HCT116 (cell line): ENCODE data around the gene RNGTT.

Source experiments
- CEBPB ChIP-seq: IDR thresholded peaks from 2 replicates; pipeline ENCODE4 v1.6.1; 2012; ENCODE audit warnings: low read depth
- EZH2 ChIP-seq: fragments of 200-600 bp; sonication (generic); IDR thresholded peaks from 2 replicates; pipeline ENCODE4 v1.6.1; 2017; ENCODE audit warnings: antibody characterized with exemption, mixed run types
- POLR2A ChIP-seq: IDR thresholded peaks from 2 replicates; pipeline ENCODE4 v1.7.0; 2011; ENCODE audit warnings: borderline replicate concordance; ENCODE audit not compliant: insufficient read depth, insufficient read length; ENCODE audit errors: extremely low read depth
- POLR2AphosphoS5 ChIP-seq: IDR thresholded peaks from 2 replicates; pipeline ENCODE4 v1.6.1; 2011; ENCODE audit warnings: mild to moderate bottlenecking, low read depth, low read length, moderate library complexity
- SIN3A ChIP-seq: IDR thresholded peaks from 2 replicates; pipeline ENCODE4 v1.6.1; 2012; ENCODE audit warnings: low read depth
- SP1 ChIP-seq: IDR thresholded peaks from 2 replicates; pipeline ENCODE4 v1.6.1; 2012; ENCODE audit warnings: low read depth
- ZNF274 ChIP-seq: fragments of 200-500 bp; sonication (Bioruptor generic); IDR thresholded peaks from 2 replicates; pipeline ENCODE4 v1.6.1; 2014; ENCODE audit warnings: mild to moderate bottlenecking, low read depth, low read length, inconsistent platforms
- TF ChIP-seq, protein P1 (sequence below): IDR thresholded peaks from 2 replicates; pipeline ENCODE4 v1.6.1; 2011; ENCODE audit warnings: mild to moderate bottlenecking, low read length, moderate library complexity; ENCODE audit not compliant: insufficient replicate concordance; ENCODE audit errors: extremely low read depth
- TF ChIP-seq, protein P2 (sequence below): IDR thresholded peaks from 2 replicates; pipeline ENCODE4 v1.6.1; 2012; ENCODE audit warnings: low read depth
- TF ChIP-seq, protein P3 (sequence below), 3 experiments: fragments of 200-600 bp in 1 of 3; sonication (generic) in 1 of 3; IDR thresholded peaks in 2 of 3; conservative IDR thresholded peaks in 1 of 3; 2 replicates each; pipeline ENCODE4 v1.5.1; 2012 to 2017; ENCODE audit warnings: low read depth in 2 of 3, low read length in 2 of 3, antibody characterized with exemption in 1 of 3, borderline replicate concordance in 1 of 3, control low read depth in 1 of 3, mild to moderate bottlenecking in 1 of 3, mixed read lengths in 1 of 3, mixed run types in 1 of 3, moderate library complexity in 1 of 3; ENCODE audit not compliant: insufficient read depth in 1 of 3
- TF ChIP-seq, protein P4 (sequence below): IDR thresholded peaks from 2 replicates; pipeline ENCODE4 v1.6.1; 2012

DNA sequence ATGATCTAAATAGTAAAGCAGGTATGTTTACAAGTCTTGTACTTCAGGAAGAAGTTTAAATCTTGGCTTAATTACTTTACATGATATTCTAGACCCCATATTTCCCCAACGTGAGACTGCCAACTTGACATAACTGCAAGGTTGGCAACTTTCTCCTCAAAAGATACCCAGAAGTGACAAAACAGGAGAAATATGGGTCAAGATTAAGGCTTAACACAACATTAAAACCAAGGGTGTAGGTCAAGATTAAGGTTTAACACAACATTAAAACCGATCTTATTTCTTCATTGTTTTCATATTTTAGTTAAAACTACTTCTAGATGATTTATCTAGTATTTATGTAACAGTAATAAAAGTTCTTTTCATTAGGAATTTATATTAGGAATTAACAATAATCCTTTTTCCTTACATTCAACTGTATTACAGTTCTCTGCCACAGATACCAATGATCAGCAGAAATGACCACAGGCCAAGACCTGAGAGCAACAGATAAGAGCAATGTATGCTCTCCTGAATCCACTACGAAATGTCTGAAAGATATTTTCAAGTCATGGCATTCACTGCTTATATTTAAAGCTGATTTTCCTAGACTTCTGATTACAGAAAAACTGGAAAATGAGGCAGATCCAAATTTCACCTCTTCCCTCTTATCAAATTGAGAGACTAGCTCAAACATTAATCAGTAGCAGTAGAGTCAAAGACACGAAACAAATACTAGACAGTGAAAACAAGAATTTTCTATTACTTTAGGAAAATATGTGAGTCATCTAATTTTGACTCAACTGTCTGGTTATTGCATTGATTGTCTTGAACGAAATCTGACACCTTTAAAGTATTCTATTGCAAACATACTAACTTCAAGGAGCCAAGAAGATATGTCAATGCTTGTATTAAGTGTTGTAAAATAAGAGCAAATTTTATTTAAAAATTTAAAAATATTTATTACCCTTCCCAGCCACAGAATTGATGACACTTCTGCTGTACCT is 72.3 kb downstream of the RNGTT start:
- TF ChIP-seq, protein P1, sequence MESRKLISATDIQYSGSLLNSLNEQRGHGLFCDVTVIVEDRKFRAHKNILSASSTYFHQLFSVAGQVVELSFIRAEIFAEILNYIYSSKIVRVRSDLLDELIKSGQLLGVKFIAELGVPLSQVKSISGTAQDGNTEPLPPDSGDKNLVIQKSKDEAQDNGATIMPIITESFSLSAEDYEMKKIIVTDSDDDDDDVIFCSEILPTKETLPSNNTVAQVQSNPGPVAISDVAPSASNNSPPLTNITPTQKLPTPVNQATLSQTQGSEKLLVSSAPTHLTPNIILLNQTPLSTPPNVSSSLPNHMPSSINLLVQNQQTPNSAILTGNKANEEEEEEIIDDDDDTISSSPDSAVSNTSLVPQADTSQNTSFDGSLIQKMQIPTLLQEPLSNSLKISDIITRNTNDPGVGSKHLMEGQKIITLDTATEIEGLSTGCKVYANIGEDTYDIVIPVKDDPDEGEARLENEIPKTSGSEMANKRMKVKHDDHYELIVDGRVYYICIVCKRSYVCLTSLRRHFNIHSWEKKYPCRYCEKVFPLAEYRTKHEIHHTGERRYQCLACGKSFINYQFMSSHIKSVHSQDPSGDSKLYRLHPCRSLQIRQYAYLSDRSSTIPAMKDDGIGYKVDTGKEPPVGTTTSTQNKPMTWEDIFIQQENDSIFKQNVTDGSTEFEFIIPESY, result no peak
- TF ChIP-seq, protein P2, sequence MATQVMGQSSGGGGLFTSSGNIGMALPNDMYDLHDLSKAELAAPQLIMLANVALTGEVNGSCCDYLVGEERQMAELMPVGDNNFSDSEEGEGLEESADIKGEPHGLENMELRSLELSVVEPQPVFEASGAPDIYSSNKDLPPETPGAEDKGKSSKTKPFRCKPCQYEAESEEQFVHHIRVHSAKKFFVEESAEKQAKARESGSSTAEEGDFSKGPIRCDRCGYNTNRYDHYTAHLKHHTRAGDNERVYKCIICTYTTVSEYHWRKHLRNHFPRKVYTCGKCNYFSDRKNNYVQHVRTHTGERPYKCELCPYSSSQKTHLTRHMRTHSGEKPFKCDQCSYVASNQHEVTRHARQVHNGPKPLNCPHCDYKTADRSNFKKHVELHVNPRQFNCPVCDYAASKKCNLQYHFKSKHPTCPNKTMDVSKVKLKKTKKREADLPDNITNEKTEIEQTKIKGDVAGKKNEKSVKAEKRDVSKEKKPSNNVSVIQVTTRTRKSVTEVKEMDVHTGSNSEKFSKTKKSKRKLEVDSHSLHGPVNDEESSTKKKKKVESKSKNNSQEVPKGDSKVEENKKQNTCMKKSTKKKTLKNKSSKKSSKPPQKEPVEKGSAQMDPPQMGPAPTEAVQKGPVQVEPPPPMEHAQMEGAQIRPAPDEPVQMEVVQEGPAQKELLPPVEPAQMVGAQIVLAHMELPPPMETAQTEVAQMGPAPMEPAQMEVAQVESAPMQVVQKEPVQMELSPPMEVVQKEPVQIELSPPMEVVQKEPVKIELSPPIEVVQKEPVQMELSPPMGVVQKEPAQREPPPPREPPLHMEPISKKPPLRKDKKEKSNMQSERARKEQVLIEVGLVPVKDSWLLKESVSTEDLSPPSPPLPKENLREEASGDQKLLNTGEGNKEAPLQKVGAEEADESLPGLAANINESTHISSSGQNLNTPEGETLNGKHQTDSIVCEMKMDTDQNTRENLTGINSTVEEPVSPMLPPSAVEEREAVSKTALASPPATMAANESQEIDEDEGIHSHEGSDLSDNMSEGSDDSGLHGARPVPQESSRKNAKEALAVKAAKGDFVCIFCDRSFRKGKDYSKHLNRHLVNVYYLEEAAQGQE, result no peak
- TF ChIP-seq SIN3A (no peak), POLR2AphosphoS5 (no peak), POLR2A (no peak), ZNF274 (no peak), EZH2 (no peak), CEBPB (no peak), SP1 (no peak)
- TF ChIP-seq, protein P3, sequence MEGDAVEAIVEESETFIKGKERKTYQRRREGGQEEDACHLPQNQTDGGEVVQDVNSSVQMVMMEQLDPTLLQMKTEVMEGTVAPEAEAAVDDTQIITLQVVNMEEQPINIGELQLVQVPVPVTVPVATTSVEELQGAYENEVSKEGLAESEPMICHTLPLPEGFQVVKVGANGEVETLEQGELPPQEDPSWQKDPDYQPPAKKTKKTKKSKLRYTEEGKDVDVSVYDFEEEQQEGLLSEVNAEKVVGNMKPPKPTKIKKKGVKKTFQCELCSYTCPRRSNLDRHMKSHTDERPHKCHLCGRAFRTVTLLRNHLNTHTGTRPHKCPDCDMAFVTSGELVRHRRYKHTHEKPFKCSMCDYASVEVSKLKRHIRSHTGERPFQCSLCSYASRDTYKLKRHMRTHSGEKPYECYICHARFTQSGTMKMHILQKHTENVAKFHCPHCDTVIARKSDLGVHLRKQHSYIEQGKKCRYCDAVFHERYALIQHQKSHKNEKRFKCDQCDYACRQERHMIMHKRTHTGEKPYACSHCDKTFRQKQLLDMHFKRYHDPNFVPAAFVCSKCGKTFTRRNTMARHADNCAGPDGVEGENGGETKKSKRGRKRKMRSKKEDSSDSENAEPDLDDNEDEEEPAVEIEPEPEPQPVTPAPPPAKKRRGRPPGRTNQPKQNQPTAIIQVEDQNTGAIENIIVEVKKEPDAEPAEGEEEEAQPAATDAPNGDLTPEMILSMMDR (IDR thresholded peaks at IDR 0.05 in 2 of 3, conservative IDR thresholded peaks at IDR 0.05 in 1 of 3; ENCODE audit: borderline replicate concordance in 1 of 3, insufficient read depth in 1 of 3, low read depth in 2 of 3, low read length in 2 of 3), result no peak
- TF ChIP-seq, protein P4, sequence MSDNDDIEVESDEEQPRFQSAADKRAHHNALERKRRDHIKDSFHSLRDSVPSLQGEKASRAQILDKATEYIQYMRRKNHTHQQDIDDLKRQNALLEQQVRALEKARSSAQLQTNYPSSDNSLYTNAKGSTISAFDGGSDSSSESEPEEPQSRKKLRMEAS, result no peak
